Common myeloid progenitor, CD34-positive (primary cell): Measurements from ENCODE around the gene INTS3.
A peak's percentile ranks its signal among the peaks of the same experiment; 100 is the strongest.

Source experiments
- CTCF ChIA-PET: fragments of 350-600 bp; sonication (Branson Sonifier 250); formaldehyde crosslinking; loops from one replicate; lab custom pipeline; 2021; ENCODE audit warnings: antibody characterized with exemption; lab: Charles Lee
- POLR2A ChIA-PET: fragments of 350-600 bp; sonication (Branson Sonifier 250); formaldehyde crosslinking; loops from one replicate; lab custom pipeline; 2021; ENCODE audit warnings: antibody characterized with exemption; lab: Charles Lee
- DNase-seq, 3 donors: peaks; one replicate each; pipeline versions ENCODE4 v3.0.0 to v3.0.0-alpha.2; 2013
- H3K27ac ChIP-seq, 2 experiments: 1 replicate in 1 of 2; 2 replicates in 1 of 2; pipeline ENCODE4 v1.7.0; 2013; ENCODE audit warnings: inconsistent platforms in 2 of 2, low read length in 2 of 2, mild to moderate bottlenecking in 2 of 2, low read depth in 1 of 2, moderate library complexity in 1 of 2; ENCODE audit not compliant: severe bottlenecking in 2 of 2, insufficient read depth in 1 of 2, poor library complexity in 1 of 2
- H3K27me3 ChIP-seq, 5 experiments: replicated peaks in 2 of 5; 1 replicate in 3 of 5; 2 replicates in 2 of 5; pipeline versions ENCODE4 v1.6.1 to v1.7.0; 2013; ENCODE audit warnings: low read length in 4 of 5, mild to moderate bottlenecking in 2 of 5, moderate library complexity in 2 of 5, inconsistent platforms in 1 of 5; ENCODE audit not compliant: insufficient read depth in 5 of 5, control insufficient read depth in 4 of 5
- H3K36me3 ChIP-seq, 4 experiments: 1 replicate in 2 of 4; 2 replicates in 2 of 4; pipeline versions ENCODE4 v1.6.1 to v1.7.0; 2013; ENCODE audit warnings: low read length in 3 of 4, control low read depth in 1 of 4, mild to moderate bottlenecking in 1 of 4; ENCODE audit not compliant: control insufficient read depth in 4 of 4, insufficient read depth in 4 of 4
- H3K4me1 ChIP-seq, 4 experiments: 1 replicate in 3 of 4; 2 replicates in 1 of 4; pipeline versions ENCODE4 v1.6.1 to v1.7.1; 2013; ENCODE audit warnings: low read length in 3 of 4, mild to moderate bottlenecking in 3 of 4, control low read depth in 1 of 4, inconsistent platforms in 1 of 4, moderate library complexity in 1 of 4; ENCODE audit not compliant: control insufficient read depth in 4 of 4, insufficient read depth in 4 of 4; ENCODE audit errors: control extremely low read depth in 1 of 4
- H3K4me3 ChIP-seq, 7 experiments: 1 replicate in 4 of 7; 2 replicates in 3 of 7; pipeline versions ENCODE4 v1.5.1 to v1.7.0; 2013; ENCODE audit warnings: mild to moderate bottlenecking in 7 of 7, low read length in 6 of 7, moderate library complexity in 6 of 7, inconsistent platforms in 2 of 7, low read depth in 2 of 7, control low read depth in 1 of 7; ENCODE audit not compliant: insufficient read depth in 4 of 7, control insufficient read depth in 1 of 7; ENCODE audit errors: extremely low read depth in 1 of 7
- H3K9me3 ChIP-seq, 5 experiments: 1 replicate in 4 of 5; 2 replicates in 1 of 5; pipeline versions ENCODE4 v1.6.1 to v1.7.1; 2013; ENCODE audit warnings: low read length in 4 of 5, mild to moderate bottlenecking in 2 of 5, inconsistent platforms in 1 of 5, low read depth in 1 of 5, moderate library complexity in 1 of 5; ENCODE audit not compliant: control insufficient read depth in 4 of 5, insufficient read depth in 2 of 5; ENCODE audit errors: control extremely low read depth in 1 of 5
- WGBS: methylation state at CpG from one replicate; pipeline ENCODE4 v1.1.5; 2013; ENCODE audit not compliant: insufficient coverage; 5-methylcytosine and 5-hydroxymethylcytosine counted together

INTS3 gene

GRCh38 chr1:153805886-153806719, 78.3 kb downstream of the INTS3 start:
- 100% methylated on average over 2 of the region's 11 CpGs for WGBS
- POLR2A ChIA-PET: interaction anchor here (0.7 kb wide), 2 partner anchors 184 to 285 kb away, joined by 3 read pairs; no protein-coding TSS in a partner anchor
- no peaks in the 10 kb centered on the region for H3K9me3 ChIP-seq

DNA sequence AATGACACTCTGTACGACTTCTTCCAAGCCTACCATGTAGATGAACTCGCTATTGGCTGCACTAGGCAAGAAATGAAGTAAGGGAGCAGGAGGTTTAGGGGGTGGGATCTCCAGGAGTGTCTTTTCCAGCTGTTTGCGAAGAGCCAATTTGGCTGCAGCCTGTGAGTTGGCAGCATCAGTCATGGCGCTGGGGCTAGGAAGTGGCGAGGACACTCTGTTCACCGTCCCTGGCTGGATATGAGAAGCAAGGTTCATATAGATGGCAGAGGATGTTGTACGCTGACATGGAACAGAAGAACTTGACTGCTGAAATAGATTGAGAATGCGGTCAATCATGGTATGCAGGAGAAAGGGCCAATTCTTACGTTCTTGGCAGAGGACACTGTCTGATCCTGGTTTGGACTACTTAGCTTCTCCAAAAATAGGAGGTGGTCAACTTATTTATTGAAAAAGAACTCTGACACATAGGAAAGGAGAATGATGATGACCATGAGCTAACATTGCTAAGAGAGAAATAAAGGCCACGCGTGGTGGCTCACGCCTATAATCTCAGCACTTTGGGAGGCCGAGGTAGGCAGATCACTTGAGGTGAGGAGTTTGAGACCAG, 88.5 kb downstream of the INTS3 start:
- Histone ChIP-seq H3K27me3 (no peaks in the 10 kb centered on the region), H3K4me3 (no peak overlapping the region), H3K9me3 (no peaks in the 10 kb centered on the region), H3K27ac (no peak overlapping the region), H3K4me1 (no peaks in the 10 kb centered on the region), H3K36me3 (peaks cover 34 to 72% (median 56%) of the 10 kb centered on the region in 4 experiments)
- DNase-seq: no peak
- ChIA-PET CTCF (interaction anchor here (0.7 to 2.7 kb wide), 7 partner anchors 8 to 169 kb away, joined by 3 to 8 read pairs (median 4); partner anchors contain the start of gene RAB13), POLR2A (no interaction called here)
- WGBS: over 99% methylated on average over 11 of the region's 13 CpGs

More at GRCh38 chr1:153805886-153806719, 78.3 kb downstream of the INTS3 start:
- peak in 1 of 3 donors; percentile 20 for DNase-seq
- Histone ChIP-seq H3K27me3 (no peaks in the 10 kb centered on the region), H3K27ac (peak overlapping the region; percentile 61 to 80), H3K36me3 (peaks cover 10 to 52% (median 27%) of the 10 kb centered on the region in 4 experiments), H3K4me1 (peaks cover 2 to 25% (median 22%) of the 10 kb centered on the region in 4 experiments), H3K4me3 (no peak overlapping the region)
- CTCF ChIA-PET: interaction anchor here (1.2 to 3.2 kb wide), 7 partner anchors 8 to 234 kb away, joined by 3 to 12 read pairs (median 4); no protein-coding TSS in a partner anchor

GRCh38 chr1:153818876-153819275, 91.0 kb downstream of the INTS3 start:
- Histone ChIP-seq H3K9me3 (no peaks in the 10 kb centered on the region), H3K27ac (no peak overlapping the region), H3K36me3 (peaks cover 18 to 52% (median 34%) of the 10 kb centered on the region in 4 experiments), H3K27me3 (no peaks in the 10 kb centered on the region), H3K4me3 (no peak overlapping the region), H3K4me1 (no peaks in the 10 kb centered on the region)
- CTCF ChIA-PET: interaction anchor here (0.5 to 2.3 kb wide), 7 partner anchors 13 to 170 kb away, joined by 3 to 5 read pairs (median 3); no protein-coding TSS in a partner anchor
- POLR2A ChIA-PET: no interaction called here
- WGBS: 100% methylated on average over 1 of the region's 2 CpGs
- DNase-seq: no peak
